SK-N-SH treated with all-trans-retinoic acid at 6 μM for 48 hours (cell line): ENCODE data around the gene MCRIP2.

Experiments
- ARNTL ChIP-seq: fragments of 450-650 bp; formaldehyde crosslinking; IDR thresholded peaks from 2 replicates; pipeline ENCODE4 v1.5.0; 2020; ENCODE audit warnings: low read depth, mild to moderate bottlenecking, moderate library complexity, borderline replicate concordance
- ESRRG ChIP-seq: fragments of 250-450 bp; sonication (Bioruptor Pico); IDR thresholded peaks from 2 replicates; pipeline ENCODE4 v1.6.1; 2021; ENCODE audit warnings: mild to moderate bottlenecking
- ISL1 ChIP-seq: fragments of 250-450 bp; sonication (Bioruptor Pico); IDR thresholded peaks from 2 replicates; pipeline ENCODE4 v2.1.2; 2022; ENCODE audit warnings: mild to moderate bottlenecking, moderate library complexity
- RARB ChIP-seq: fragments of 250-450 bp; sonication (Bioruptor Pico); IDR thresholded peaks from 2 replicates; pipeline ENCODE4 v1.8.0; 2021; ENCODE audit warnings: mild to moderate bottlenecking, moderate library complexity
- TCF4 ChIP-seq: fragments of 250-450 bp; sonication (Bioruptor Pico); IDR thresholded peaks from 2 replicates; pipeline ENCODE4 v1.8.0; 2021; ENCODE audit warnings: mild to moderate bottlenecking, moderate library complexity, borderline replicate concordance
- TOX ChIP-seq: fragments of 250-450 bp; sonication (Bioruptor Pico); IDR thresholded peaks from 2 replicates; pipeline ENCODE4 v1.8.0; 2021; ENCODE audit warnings: mild to moderate bottlenecking, moderate library complexity, borderline replicate concordance
- ZFP3 ChIP-seq: fragments of 250-450 bp; sonication (Bioruptor Pico); IDR thresholded peaks from 2 replicates; pipeline ENCODE4 v1.5.0; 2020; ENCODE audit warnings: mild to moderate bottlenecking, moderate library complexity
- ZNF70 ChIP-seq: fragments of 450-650 bp; formaldehyde crosslinking; IDR thresholded peaks from 2 replicates; pipeline ENCODE4 v1.5.0; 2020; ENCODE audit warnings: mild to moderate bottlenecking, moderate library complexity
- TF ChIP-seq, protein P1 (sequence below): fragments of 250-450 bp; sonication (Bioruptor Pico); IDR thresholded peaks from 2 replicates; pipeline ENCODE4 v1.5.0; 2020; ENCODE audit warnings: mild to moderate bottlenecking, moderate library complexity

DNA sequence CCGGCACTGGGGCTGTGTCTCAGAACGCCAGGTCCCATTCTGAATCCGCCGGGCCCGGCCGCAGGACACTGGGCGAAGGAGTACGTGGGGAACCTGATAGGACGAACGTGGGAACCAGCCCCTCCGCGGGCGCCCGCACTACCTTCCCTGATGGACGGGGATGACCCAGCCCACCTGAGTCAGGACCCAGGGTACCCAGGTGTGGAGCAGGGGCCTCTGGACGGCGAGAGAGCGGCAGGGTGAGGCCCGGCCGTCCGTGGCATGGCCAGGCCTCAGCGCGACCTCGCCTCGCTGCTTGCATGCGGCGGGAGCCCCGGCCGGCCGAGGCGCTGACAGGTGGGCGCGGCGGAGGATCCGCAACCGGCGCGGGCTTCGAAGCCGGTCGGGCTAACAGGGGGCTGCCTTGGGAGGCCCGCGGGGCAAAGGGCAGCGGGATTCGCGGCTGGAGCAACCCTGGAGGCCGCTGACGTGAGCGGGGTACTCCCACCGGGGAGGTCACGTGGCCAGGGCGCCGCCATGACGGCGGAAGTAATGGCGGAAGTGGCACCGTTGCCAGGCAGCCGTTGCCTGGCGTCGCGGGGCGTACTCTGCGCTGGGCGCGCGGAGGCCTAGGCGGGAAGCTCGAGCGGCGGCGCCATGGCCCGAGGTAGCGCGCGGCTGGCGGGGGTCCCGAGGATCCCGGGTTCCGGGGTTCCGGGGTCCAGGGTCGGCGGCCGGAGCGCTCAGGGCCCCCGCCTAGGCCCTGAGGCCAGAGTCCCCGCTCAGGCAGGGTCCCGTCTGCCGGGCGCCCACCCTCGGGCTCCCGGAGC lies 7.4 kb downstream of the MCRIP2 start, which contains the start of gene WDR90:
- TF ChIP-seq TCF4 (CRISPR knock-in tag) (no peak), RARB (no peak), ISL1 (CRISPR knock-in tag) (no peak), ESRRG (CRISPR knock-in tag) (no peak), ZFP3 (CRISPR knock-in tag) (0 out of 2 replicates have a peak, but pooled peaks have one; percentile 61), ZNF70 (CRISPR knock-in tag) (no peak), ARNTL (CRISPR knock-in tag) (no peak), TOX (CRISPR knock-in tag) (no peak)
- TF ChIP-seq, protein P1, sequence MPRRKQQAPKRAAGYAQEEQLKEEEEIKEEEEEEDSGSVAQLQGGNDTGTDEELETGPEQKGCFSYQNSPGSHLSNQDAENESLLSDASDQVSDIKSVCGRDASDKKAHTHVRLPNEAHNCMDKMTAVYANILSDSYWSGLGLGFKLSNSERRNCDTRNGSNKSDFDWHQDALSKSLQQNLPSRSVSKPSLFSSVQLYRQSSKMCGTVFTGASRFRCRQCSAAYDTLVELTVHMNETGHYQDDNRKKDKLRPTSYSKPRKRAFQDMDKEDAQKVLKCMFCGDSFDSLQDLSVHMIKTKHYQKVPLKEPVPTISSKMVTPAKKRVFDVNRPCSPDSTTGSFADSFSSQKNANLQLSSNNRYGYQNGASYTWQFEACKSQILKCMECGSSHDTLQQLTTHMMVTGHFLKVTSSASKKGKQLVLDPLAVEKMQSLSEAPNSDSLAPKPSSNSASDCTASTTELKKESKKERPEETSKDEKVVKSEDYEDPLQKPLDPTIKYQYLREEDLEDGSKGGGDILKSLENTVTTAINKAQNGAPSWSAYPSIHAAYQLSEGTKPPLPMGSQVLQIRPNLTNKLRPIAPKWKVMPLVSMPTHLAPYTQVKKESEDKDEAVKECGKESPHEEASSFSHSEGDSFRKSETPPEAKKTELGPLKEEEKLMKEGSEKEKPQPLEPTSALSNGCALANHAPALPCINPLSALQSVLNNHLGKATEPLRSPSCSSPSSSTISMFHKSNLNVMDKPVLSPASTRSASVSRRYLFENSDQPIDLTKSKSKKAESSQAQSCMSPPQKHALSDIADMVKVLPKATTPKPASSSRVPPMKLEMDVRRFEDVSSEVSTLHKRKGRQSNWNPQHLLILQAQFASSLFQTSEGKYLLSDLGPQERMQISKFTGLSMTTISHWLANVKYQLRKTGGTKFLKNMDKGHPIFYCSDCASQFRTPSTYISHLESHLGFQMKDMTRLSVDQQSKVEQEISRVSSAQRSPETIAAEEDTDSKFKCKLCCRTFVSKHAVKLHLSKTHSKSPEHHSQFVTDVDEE, result no peak
